GM18951 (cell line): Measurements from ENCODE around the gene ZNF232.
"Not testable (repeated sequence)": the region's sequence is repeated elsewhere in the genome, so short reads cannot be mapped to it uniquely, and the experiment has no call there.

Source experiments
- POLR2A ChIP-seq: IDR thresholded peaks from 4 replicates; pipeline ENCODE4 v1.6.1; 2011; ENCODE audit warnings: mild to moderate bottlenecking; ENCODE audit not compliant: insufficient read length, insufficient read depth; ENCODE audit errors: extremely low read depth
- in situ Hi-C: fragments of 300-500 bp; cut with MboI; formaldehyde crosslinking; loops from one replicate; pipeline ENCODE4 v1.12.0; 2022; ENCODE audit warnings: low sequenced_read_pairs, mixed read lengths, inconsistent platforms; ENCODE audit not compliant: unreplicated experiment

The ZNF232 gene

GRCh38 chr17:5133311-5133710 lies 21.6 kb upstream of the ZNF232 start:
- in situ Hi-C loops = no loop called here
- no peak for TF ChIP-seq POLR2A

GRCh38 chr17:5132503-5133225 lies 21.0 kb upstream of the ZNF232 start:
- in situ Hi-C loops = not testable (repeated sequence)

- in situ Hi-C loops = not testable (repeated sequence)
Measured at GRCh38 chr17:5131799-5132502, 20.3 kb upstream of the ZNF232 start.

- in situ Hi-C loops = no loop called here
- TF ChIP-seq POLR2A = no peak
Measured at GRCh38 chr17:5131146-5131715, 19.6 kb upstream of the ZNF232 start.

GRCh38 chr17:5130687-5131086 lies 19.0 kb upstream of the ZNF232 start:
- in situ Hi-C loops = not testable (repeated sequence)

- in situ Hi-C loops = not testable (repeated sequence)
Measured at GRCh38 chr17:5130261-5130660, 18.6 kb upstream of the ZNF232 start.

GRCh38 chr17:5129770-5130169 lies 18.1 kb upstream of the ZNF232 start:
- in situ Hi-C loops = not testable (repeated sequence)

- TF ChIP-seq POLR2A = no peak
- in situ Hi-C loops = no loop called here
Measured at GRCh38 chr17:5128905-5129535, 17.3 kb upstream of the ZNF232 start.

- in situ Hi-C loops = not testable (repeated sequence)
Measured at GRCh38 chr17:5128387-5128786, 16.7 kb upstream of the ZNF232 start.

GRCh38 chr17:5127910-5128309 lies 16.2 kb upstream of the ZNF232 start:
- TF ChIP-seq POLR2A = no peak

GRCh38 chr17:5126719-5127488 lies 15.2 kb upstream of the ZNF232 start:
- in situ Hi-C loops = no loop called here
- TF ChIP-seq POLR2A = no peak

More at GRCh38 chr17:5127910-5128309, 16.2 kb upstream of the ZNF232 start:
- in situ Hi-C loops = no loop called here

- in situ Hi-C loops = not testable (repeated sequence)
Measured at GRCh38 chr17:5124896-5125295, 13.2 kb upstream of the ZNF232 start.

GRCh38 chr17:5124125-5124760 lies 12.6 kb upstream of the ZNF232 start:
- in situ Hi-C loops = not testable (repeated sequence)
